ENCODE measurements around the gene STX12. TPM values are rescaled to one million over a fixed set of nuclear protein-coding genes. Genes with fewer than 3 reads are reported as not detected.

The STX12 gene
- total RNA-seq, 1 experiment from 2014 or later: 9.9 TPM

- Mint-ChIP-seq H3K4me1 (no peaks in the 10 kb centered on the region), H3K4me3 (no peak overlapping the region), H3K27me3 (ENCODE audit: low read depth) (no peaks in the 10 kb centered on the region), H3K36me3 (ENCODE audit: insufficient read depth in 1 of 3, low read depth in 3 of 3) (peaks cover 0 to 25% (median 13%) of the 10 kb centered on the region in 3 experiments; a peak in 3 of 7 replicates), H3K9me3 (no peaks in the 10 kb centered on the region), H3K27ac (no peak overlapping the region)
- Histone ChIP-seq H2BK15ac (ENCODE audit: low read depth, low read length) (no peak overlapping the region), H4K8ac (replicated peaks; ENCODE audit: insufficient read length, low read depth, low read length) (no peak overlapping the region), H3K23ac (ENCODE audit: insufficient read length, low read depth, low read length) (no peak overlapping the region), H3K18ac (ENCODE audit: insufficient read length, low read depth, low read length) (no peak overlapping the region), H4K20me1 (ENCODE audit: control insufficient read depth, insufficient read depth, insufficient read length) (no peaks in the 10 kb centered on the region), H3K9ac (ENCODE audit: extremely low read depth, insufficient read length, low read length) (no peak overlapping the region), H4K5ac (ENCODE audit: insufficient read length, low read depth, low read length) (no peak overlapping the region), H4K91ac (ENCODE audit: insufficient read length, low read depth, low read length) (no peak overlapping the region), H2BK120ac (ENCODE audit: low read depth, low read length, poor library complexity, severe bottlenecking) (no peak overlapping the region), H3K14ac (ENCODE audit: insufficient read depth, low read length) (no peak overlapping the region), H3K23me2 (ENCODE audit: insufficient read length, low read depth, low read length, poor library complexity, severe bottlenecking) (no peaks in the 10 kb centered on the region), H2BK5ac (ENCODE audit: insufficient read length, low read length) (no peak overlapping the region), H3K4me2 (ENCODE audit: insufficient read depth, insufficient read length, low read length) (no peak overlapping the region), H3K27ac (ENCODE audit: insufficient read length, low read depth, low read length) (no peak overlapping the region), H3K27me3 (ENCODE audit: insufficient read depth, low read length) (no peaks in the 10 kb centered on the region), H2BK20ac (ENCODE audit: low read depth, low read length, poor library complexity, severe bottlenecking) (no peak overlapping the region), H3K9me3 (ENCODE audit: control insufficient read depth, low read depth, low read length) (no peaks in the 10 kb centered on the region), H3K56ac (ENCODE audit: insufficient read length, low read depth, low read length) (no peak overlapping the region), H3K79me1 (ENCODE audit: insufficient read depth, low read depth, low read length, poor library complexity, severe bottlenecking) (no peaks in the 10 kb centered on the region), H2BK12ac (ENCODE audit: insufficient read length, low read depth, low read length) (no peak overlapping the region), H2AFZ (ENCODE audit: low read length) (no peak overlapping the region), H2AK5ac (ENCODE audit: insufficient read length, low read length) (no peak overlapping the region), H3K4ac (ENCODE audit: low read depth, low read length) (no peak overlapping the region), H3T11ph (ENCODE audit: low read length) (no peak overlapping the region), H3K4me1 (ENCODE audit: insufficient read depth, low read length) (no peaks in the 10 kb centered on the region), H3K79me2 (ENCODE audit: insufficient read depth, low read length) (no peaks in the 10 kb centered on the region)
- DNase-seq: no peak
- WGBS (ENCODE audit: extremely low coverage, insufficient read length, low lambda C conversion rate): no CpG with 5 or more reads among the region's 1 CpG
- TF ChIP-seq CTCF (conservative IDR thresholded peaks at IDR 0.05): no peak
Observed at GRCh38 chr1:27795601-27796000, 22.6 kb downstream of the STX12 start.
